Neuronal stem cell (in vitro differentiated cells): ENCODE measurements around the gene PITX3.

Source experiments
- DNase-seq: peaks from one replicate; pipeline ENCODE4 v3.0.0-alpha.2; 2013; ENCODE audit warnings: low spot score
- H2AFZ ChIP-seq: one replicate; pipeline ENCODE4 v1.6.1; 2013; ENCODE audit warnings: mild to moderate bottlenecking, low read length, inconsistent platforms
- H2AK5ac ChIP-seq: 2 replicates; pipeline ENCODE4 v1.6.1; 2013; ENCODE audit warnings: low read depth, mild to moderate bottlenecking, inconsistent platforms, low read length, moderate library complexity, mixed read lengths
- H2BK120ac ChIP-seq: 2 replicates; pipeline ENCODE4 v1.6.1; 2013; ENCODE audit warnings: low read depth, mild to moderate bottlenecking, inconsistent platforms, low read length, moderate library complexity, mixed read lengths
- H2BK12ac ChIP-seq: one replicate; pipeline ENCODE4 v1.6.1; 2013; ENCODE audit warnings: low read length, inconsistent platforms
- H2BK15ac ChIP-seq: 2 replicates; pipeline ENCODE4 v1.6.1; 2013; ENCODE audit warnings: mild to moderate bottlenecking, low read length, inconsistent platforms, mixed read lengths
- H2BK5ac ChIP-seq: one replicate; pipeline ENCODE4 v1.6.1; 2013; ENCODE audit warnings: inconsistent platforms, mild to moderate bottlenecking, low read length, moderate library complexity
- H3K14ac ChIP-seq: one replicate; pipeline ENCODE4 v1.6.1; 2013; ENCODE audit warnings: low read length, inconsistent platforms
- H3K18ac ChIP-seq: 2 replicates; pipeline ENCODE4 v1.6.1; 2013; ENCODE audit warnings: low read length, inconsistent platforms
- H3K23ac ChIP-seq: 2 replicates; pipeline ENCODE4 v1.6.1; 2013; ENCODE audit warnings: low read depth, mild to moderate bottlenecking, mixed read lengths, low read length, inconsistent platforms; ENCODE audit not compliant: poor library complexity
- H3K27ac ChIP-seq: replicated peaks from 3 replicates; pipeline ENCODE4 v1.5.1; 2013; ENCODE audit warnings: low read length, inconsistent platforms
- H3K27me3 ChIP-seq, 3 experiments: 2 replicates each; pipeline ENCODE4 v1.6.1; 2013; ENCODE audit warnings: low read length in 3 of 3, mild to moderate bottlenecking in 2 of 3, inconsistent platforms in 1 of 3, low read depth in 1 of 3, mixed read lengths in 1 of 3, moderate library complexity in 1 of 3; ENCODE audit not compliant: control insufficient read depth in 3 of 3, insufficient read depth in 3 of 3
- H3K36me3 ChIP-seq, 2 donors: replicated peaks in 1 of 2; 2 replicates each; pipeline ENCODE4 v1.6.1; 2013; ENCODE audit warnings: low read length in 2 of 2; ENCODE audit not compliant: control insufficient read depth in 2 of 2, insufficient read depth in 2 of 2
- H3K4ac ChIP-seq: 2 replicates; pipeline ENCODE4 v1.6.1; 2013; ENCODE audit warnings: inconsistent platforms, mild to moderate bottlenecking, low read length, moderate library complexity
- H3K4me1 ChIP-seq, 2 donors: 1 replicate in 1 of 2; 2 replicates in 1 of 2; pipeline ENCODE4 v1.6.1; 2013; ENCODE audit warnings: low read length in 2 of 2, low read depth in 1 of 2; ENCODE audit not compliant: control insufficient read depth in 2 of 2, insufficient read depth in 1 of 2
- H3K4me2 ChIP-seq: one replicate; pipeline ENCODE4 v1.6.1; 2013; ENCODE audit warnings: mild to moderate bottlenecking, low read length, inconsistent platforms; ENCODE audit not compliant: insufficient read depth, poor library complexity, severe bottlenecking
- H3K4me3 ChIP-seq, 2 donors: 2 replicates each; pipeline ENCODE4 v1.5.1; 2013; ENCODE audit warnings: low read length in 2 of 2, mild to moderate bottlenecking in 2 of 2, inconsistent platforms in 1 of 2, moderate library complexity in 1 of 2
- H3K79me1 ChIP-seq: one replicate; pipeline ENCODE4 v1.6.1; 2013; ENCODE audit warnings: low read depth, mild to moderate bottlenecking, inconsistent platforms, low read length, moderate library complexity
- H3K9ac ChIP-seq: one replicate; pipeline ENCODE4 v1.6.1; 2013; ENCODE audit warnings: mild to moderate bottlenecking, low read depth, low read length, inconsistent platforms; ENCODE audit not compliant: poor library complexity
- H3K9me3 ChIP-seq, 2 donors: replicated peaks in 1 of 2; 2 replicates each; pipeline versions ENCODE3 to v1.6.1; 2013; ENCODE audit warnings: low read length in 2 of 2, mild to moderate bottlenecking in 2 of 2, inconsistent platforms in 1 of 2, low read depth in 1 of 2, mixed read lengths in 1 of 2, moderate library complexity in 1 of 2; ENCODE audit not compliant: control insufficient read depth in 2 of 2, insufficient read depth in 1 of 2
- H4K8ac ChIP-seq: one replicate; pipeline ENCODE4 v1.6.1; 2013; ENCODE audit warnings: low read depth, mild to moderate bottlenecking, inconsistent platforms, low read length, moderate library complexity
- H4K91ac ChIP-seq: one replicate; pipeline ENCODE4 v1.6.1; 2013; ENCODE audit warnings: low read length, low read depth, mild to moderate bottlenecking, inconsistent platforms; ENCODE audit not compliant: poor library complexity
- WGBS, 2 donors: extraction: QIAGEN DNeasy Blood & Tissue Kit; methylation state at CpG; one replicate each; pipeline ENCODE4 v1.1.7; 2013; ENCODE audit warnings: missing lambda C conversion rate in 2 of 2, mixed read lengths in 1 of 2; ENCODE audit not compliant: insufficient read length in 2 of 2, insufficient replicate concordance in 1 of 2; ENCODE audit errors: extremely low coverage in 2 of 2; 5-methylcytosine and 5-hydroxymethylcytosine counted together

Gene PITX3

DNA sequence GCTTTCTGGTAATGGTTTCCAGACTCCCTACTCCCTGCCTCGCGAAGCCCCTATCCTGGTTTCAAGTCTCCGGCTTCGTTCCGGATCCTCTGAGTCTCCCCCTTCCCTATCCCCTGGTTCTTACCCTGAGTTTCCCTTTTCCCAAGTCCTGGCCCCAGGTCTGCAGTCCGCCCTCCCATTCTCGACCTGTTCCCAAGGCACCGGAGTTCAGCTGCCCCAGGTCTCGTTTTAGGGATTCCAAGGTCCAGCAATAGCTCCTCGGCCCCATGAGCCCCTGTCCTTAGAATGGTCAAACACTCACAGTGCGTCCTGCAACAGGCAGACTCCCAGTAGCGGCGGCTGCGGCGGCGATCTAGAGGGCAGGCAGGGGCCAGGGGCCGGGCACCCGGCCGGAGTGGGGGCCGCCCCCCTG is 274 bp downstream of the PITX3 start:
- Histone ChIP-seq H3K79me1 (no peaks in the 10 kb centered on the region), H3K9ac (no peak overlapping the region), H4K8ac (no peak overlapping the region), H3K4me2 (peak overlapping the region; percentile 90), H3K23ac (no peak overlapping the region), H2BK15ac (no peak overlapping the region), H3K14ac (no peak overlapping the region), H2BK12ac (no peak overlapping the region), H2AK5ac (no peak overlapping the region), H3K4me3 (peak overlapping the region; percentile 54 to 72), H3K36me3 (no peaks in the 10 kb centered on the region), H3K9me3 (peaks cover 0 to 2% of the 10 kb centered on the region in 2 donors), H3K4me1 (peaks cover 13 to 21% of the 10 kb centered on the region in 2 donors), H3K27me3 (peaks cover 10 to 60% (median 52%) of the 10 kb centered on the region in 3 experiments), H2BK120ac (no peak overlapping the region), H3K27ac (no peak overlapping the region), H3K18ac (peak overlapping the region; percentile 61), H4K91ac (no peak overlapping the region), H3K4ac (no peak overlapping the region), H2AFZ (peak overlapping the region; percentile 88), H2BK5ac (no peak overlapping the region)
- DNase-seq, result no peak
- WGBS, 2 donors, result no CpG with 5 or more reads among the region's 20 CpGs

DNA sequence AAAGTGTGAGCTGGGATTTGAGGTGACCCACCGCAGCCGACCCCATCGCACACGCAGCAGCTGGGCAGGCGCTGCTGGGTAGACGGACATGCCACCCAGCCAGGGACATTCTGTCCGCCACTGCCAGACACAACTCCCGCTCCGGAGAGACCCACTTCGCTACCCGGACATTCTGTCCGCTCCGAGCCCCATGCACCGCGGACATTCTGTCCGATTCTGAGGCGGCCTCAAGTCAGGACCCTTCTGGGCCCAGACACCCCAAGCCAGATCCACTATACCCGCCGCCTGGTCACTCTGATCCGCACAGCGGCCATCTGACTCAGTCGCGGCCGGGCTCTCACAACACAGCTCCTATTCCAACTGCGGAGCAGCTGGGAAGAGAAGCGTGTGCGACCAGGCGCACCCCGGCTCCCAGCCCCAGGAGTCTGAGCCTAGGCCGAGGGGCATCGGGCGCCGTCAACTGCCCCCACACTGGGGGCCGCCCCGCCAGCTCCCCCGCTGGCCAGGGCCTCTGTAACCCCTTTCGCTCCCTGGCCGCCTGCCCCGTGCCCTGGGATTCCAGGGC is 763 bp downstream of the PITX3 start:
- Histone ChIP-seq H3K14ac (peak overlapping the region; percentile 4), H3K79me1 (no peaks in the 10 kb centered on the region), H3K27me3 (peaks cover 10 to 65% (median 52%) of the 10 kb centered on the region in 3 experiments), H3K36me3 (no peaks in the 10 kb centered on the region), H2BK15ac (no peak overlapping the region), H4K91ac (no peak overlapping the region), H4K8ac (no peak overlapping the region), H3K4me2 (peak overlapping the region; percentile 90), H2AFZ (peak overlapping the region; percentile 88), H3K9ac (no peak overlapping the region), H2AK5ac (peak overlapping the region; percentile 31), H3K4ac (no peak overlapping the region), H3K27ac (no peak overlapping the region), H3K18ac (peak overlapping the region; percentile 61), H3K4me3 (peak overlapping the region in 1 of 2 donors; percentile 54), H3K9me3 (peaks cover 0 to 2% of the 10 kb centered on the region in 2 donors), H2BK5ac (no peak overlapping the region), H3K4me1 (peaks cover 12 to 21% of the 10 kb centered on the region in 2 donors), H3K23ac (peak overlapping the region; percentile 76), H2BK120ac (no peak overlapping the region), H2BK12ac (no peak overlapping the region)
- no CpG with 5 or more reads among the region's 39 CpGs for WGBS, 2 donors
- no peak for DNase-seq

DNA sequence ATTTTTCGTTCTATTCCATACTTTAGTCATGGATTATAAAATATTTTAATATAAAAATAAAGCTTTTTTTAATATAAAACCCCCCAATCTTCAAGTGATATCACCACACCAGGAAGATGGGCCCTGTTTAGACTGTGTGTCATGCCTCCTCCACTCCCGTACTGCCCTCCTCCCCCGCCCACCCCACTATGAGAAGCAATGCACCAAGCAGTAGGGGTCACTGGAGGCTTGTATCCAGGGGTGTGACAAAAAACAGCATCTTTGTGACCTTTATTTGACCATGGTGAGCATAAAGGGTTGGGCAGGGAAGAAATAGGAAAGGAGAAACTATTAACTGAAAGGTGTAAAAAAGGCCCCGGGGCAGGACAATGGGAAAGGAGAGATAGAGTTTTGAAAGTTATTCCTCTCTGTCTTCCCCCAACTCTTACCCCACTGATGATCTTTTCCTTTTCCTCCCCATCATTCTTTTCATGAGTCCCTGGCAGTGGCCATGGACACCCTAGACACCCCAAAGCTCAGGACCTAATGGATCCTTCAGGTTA is 3.5 kb downstream of the PITX3 start:
- Histone ChIP-seq H3K4ac (no peak overlapping the region), H3K36me3 (no peaks in the 10 kb centered on the region), H3K27me3 (peaks cover 10 to 91% (median 62%) of the 10 kb centered on the region in 3 experiments), H2AK5ac (no peak overlapping the region), H3K9ac (no peak overlapping the region), H2BK120ac (no peak overlapping the region), H3K14ac (no peak overlapping the region), H3K4me3 (no peak overlapping the region), H2BK15ac (no peak overlapping the region), H3K27ac (no peak overlapping the region), H2BK5ac (no peak overlapping the region), H3K9me3 (peaks cover 0 to 2% of the 10 kb centered on the region in 2 donors), H2AFZ (no peak overlapping the region), H2BK12ac (no peak overlapping the region), H3K79me1 (no peaks in the 10 kb centered on the region), H3K23ac (no peak overlapping the region), H3K4me2 (no peak overlapping the region), H3K4me1 (peaks cover 7 to 19% of the 10 kb centered on the region in 2 donors), H3K18ac (no peak overlapping the region), H4K91ac (no peak overlapping the region), H4K8ac (no peak overlapping the region)
- DNase-seq, result no peak
- no CpG with 5 or more reads among the region's 4 CpGs for WGBS, 2 donors

DNA sequence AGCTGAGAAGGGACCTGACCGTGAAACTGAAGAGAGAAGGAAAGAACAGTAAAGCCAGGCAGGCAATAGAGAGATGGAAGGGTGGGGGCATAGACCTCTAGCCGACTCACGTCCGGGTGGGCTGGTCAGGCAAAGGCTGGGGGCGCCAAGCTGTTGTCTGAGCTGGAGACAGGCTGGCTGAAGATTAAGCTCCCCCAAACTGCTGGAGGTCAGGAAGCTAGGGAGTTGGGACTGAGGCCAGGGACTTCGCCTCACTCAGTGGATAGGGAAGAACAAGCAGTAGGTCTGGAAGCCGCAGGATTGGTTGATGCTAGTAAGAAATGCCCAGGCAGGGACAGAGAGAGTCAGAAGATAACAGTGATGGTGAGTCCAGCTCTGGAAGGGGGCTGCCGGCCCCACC is 5.3 kb downstream of the PITX3 start:
- Histone ChIP-seq H3K4ac (no peak overlapping the region), H3K27me3 (peaks cover 20 to 97% (median 66%) of the 10 kb centered on the region in 3 experiments), H4K8ac (no peak overlapping the region), H3K27ac (no peak overlapping the region), H3K79me1 (no peaks in the 10 kb centered on the region), H3K4me3 (no peak overlapping the region), H2BK120ac (no peak overlapping the region), H2BK15ac (no peak overlapping the region), H3K9me3 (peaks cover 0 to 2% of the 10 kb centered on the region in 2 donors), H3K23ac (no peak overlapping the region), H3K9ac (no peak overlapping the region), H3K4me2 (no peak overlapping the region), H3K14ac (no peak overlapping the region), H2BK5ac (no peak overlapping the region), H3K18ac (no peak overlapping the region), H3K36me3 (no peaks in the 10 kb centered on the region), H3K4me1 (peaks cover 3 to 11% of the 10 kb centered on the region in 2 donors), H2BK12ac (no peak overlapping the region), H2AK5ac (no peak overlapping the region), H4K91ac (no peak overlapping the region), H2AFZ (no peak overlapping the region)
- no CpG with 5 or more reads among the region's 8 CpGs for WGBS, 2 donors
- DNase-seq, result no peak
